CD4-positive, alpha-beta T cell treated with Interleukin-21 for 1 hour (primary cell): ENCODE data around the gene REXO2.
A peak's percentile ranks its signal among the peaks of the same experiment; 100 is the strongest.

ENCODE experiments used
- DNase-seq: peaks from one replicate; pipeline ENCODE4 v3.0.0-alpha.2; 2020

Gene REXO2

DNA sequence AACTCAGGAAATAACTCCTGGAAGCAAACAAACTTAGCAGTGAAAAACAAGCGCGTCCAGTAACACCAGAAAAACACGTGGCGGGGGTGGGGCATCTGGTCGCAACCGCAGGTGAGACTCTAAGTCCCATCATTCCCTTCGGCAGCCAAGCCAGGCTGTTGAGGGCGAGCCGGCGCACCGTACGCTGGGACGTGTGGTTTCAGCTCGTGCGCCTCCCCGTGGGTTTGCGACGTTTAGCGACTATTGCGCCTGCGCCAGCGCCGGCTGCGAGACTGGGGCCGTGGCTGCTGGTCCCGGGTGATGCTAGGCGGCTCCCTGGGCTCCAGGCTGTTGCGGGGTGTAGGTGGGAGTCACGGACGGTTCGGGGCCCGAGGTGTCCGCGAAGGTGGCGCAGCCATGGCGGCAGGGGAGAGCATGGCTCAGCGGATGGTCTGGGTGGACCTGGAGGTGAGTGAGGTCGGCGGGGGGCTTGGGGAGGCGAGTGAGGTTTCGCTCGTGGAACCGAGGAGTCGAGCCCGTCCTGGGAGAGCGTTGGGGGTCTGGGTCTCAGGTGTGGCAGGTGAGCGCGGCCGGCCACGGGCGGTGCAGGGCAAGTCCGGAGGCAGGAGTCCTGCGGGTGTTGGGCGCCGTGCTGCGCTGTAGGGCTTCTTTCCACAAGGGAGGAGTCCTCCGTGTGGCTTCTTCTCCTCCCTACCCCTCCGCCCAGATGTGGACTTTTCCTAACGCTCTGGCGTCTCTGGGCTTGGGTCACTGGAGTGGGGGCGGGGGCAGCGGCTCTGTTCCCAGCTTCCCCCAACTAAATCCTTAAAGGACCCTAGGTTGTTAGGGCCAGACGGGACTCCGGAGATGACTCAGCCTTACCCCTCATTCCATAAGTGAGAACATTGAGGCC is at the start of gene REXO2:
Gene REXO2 (plus strand): TSS at position 239 of the 892 bp plus-strand sequence. CDS start 62 bp downstream, at position 301.
- peak; percentile 95 for DNase-seq

DNA sequence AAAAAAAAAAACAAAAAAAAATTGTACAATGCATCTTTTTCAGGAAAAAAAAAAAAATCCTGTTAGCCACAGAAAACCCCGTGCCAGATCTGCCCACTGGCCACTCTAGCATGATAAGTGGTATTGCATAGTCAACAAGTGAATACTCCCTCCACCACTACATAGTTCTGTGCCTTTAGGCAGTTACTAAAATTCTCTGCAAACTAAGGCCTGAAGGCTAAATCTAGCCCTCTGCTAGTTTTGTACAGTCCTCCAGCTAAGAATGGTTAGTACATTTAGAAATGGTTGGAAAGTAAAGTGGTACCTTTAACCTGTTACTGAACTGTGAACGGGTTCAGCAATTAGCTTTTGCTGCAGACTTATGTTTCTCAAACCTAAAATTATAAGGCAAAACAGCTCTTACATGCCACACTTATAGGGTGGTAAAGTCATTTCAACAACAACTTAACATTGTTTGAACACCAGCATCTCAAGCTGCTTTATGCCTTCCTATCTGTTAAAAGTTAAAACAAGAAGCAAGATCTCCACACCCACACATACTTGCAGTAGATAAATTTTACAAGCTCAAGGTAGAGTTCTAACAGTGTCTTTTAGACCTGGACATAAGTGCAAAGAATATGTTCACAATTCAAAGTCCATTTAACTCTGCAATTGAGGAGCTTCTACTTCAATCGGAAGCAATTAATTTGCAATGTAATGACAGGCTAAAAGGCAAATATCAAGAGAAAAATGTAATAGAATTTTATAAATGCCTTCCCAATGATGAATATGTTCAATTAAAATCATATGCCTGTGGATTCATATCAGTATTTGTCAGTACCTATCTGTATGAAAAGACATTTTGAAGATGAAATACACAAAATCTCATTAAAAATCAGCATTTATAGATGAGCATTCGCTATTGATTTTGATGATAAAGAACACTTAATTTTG is 46.3 kb upstream of the REXO2 start:
- DNase-seq, result no peak

DNA sequence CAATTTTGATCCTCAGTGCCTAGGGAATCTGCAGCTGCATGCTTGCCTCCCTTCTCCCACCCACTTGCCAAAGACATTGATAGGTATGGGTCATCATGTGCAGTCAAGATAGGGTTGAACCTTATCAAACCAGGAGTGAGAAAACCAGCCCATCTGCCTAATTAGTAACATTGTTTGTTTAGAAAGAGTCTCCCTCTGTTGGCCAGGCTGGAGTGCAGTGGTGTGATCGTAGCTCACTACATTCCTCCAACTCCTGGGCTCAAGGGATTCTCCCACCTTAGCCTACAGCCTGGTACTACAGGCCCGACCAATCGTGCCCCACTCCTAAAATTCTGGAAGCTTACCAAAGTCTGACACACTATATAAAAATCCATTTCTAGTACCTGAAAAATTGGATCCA is 43.5 kb upstream of the REXO2 start:
- no peak for DNase-seq

DNA sequence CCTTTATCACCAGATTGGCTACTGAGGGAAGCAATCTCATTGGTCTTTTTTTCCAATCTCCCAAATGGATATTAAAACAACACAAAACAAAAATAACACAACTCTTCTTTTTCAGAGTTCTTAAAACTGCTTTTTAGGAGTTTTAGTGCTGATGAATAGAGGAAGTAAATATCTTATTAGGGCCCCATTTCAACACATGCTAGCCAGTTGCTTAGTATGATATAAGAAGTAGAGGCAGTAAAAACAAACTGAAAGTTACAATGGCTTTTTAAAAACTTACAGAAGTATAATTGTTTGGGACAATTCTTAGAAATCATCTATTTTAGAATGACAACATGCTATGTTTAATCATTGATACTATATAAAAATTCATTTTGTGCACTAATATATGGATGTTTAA is 42.4 kb upstream of the REXO2 start:
- DNase-seq, result no peak

DNA sequence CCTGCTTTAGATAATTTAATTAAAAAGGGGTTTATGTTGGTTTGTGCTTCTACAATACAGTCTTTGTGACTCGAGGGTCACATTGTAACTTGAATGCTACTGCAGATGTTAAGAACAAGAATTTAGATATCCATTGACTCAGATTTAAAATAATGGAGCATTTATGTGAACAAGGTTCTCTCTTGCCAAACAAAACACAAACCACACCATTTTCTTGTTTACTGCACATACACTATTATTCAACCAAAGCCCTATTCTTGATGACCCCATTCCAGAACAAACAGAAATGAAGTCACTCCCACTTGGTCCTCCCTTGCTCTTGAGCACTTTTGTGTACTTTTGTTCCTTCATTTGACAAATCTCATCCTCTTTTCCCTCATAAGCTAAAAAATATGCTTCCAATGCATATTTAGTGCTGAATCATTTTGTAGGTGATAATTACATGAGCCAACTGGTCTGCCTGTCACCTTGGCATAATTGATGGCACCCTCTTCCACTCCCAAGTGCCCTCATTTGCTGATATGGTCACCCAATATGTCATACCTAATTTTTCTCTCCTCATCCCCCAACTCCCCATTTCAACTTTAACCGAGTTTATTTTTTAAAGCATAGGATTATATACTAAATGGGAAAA is 41.8 kb upstream of the REXO2 start:
- DNase-seq, result no peak

DNA sequence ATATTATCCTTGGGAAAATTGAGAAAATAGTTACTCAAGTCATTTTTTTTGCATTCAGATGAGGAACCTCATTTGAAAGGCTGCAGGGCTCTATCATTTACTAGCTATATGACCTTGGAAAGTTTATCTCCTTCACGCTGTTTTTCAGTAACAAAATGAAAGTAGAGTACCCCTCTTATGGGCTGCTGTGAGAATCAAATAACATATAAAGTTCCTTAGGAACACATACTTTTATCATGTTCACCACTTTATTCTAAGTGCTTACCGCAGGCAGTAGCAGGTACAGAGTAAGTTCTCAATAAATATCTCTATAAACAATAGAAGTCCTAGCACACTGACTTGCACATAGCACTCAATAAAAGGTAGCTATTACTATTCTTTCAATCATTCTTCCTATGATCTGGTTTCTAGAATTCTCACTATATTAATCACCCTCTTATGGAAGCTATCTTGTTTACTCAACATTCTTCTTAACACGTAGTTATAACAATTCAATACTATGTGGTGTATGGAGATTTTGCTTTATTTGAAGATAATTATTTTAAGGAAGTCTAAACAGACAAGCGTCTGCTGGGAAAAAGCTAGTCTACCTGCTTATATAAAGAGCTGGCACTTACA is 40.9 kb upstream of the REXO2 start:
- no peak for DNase-seq

DNA sequence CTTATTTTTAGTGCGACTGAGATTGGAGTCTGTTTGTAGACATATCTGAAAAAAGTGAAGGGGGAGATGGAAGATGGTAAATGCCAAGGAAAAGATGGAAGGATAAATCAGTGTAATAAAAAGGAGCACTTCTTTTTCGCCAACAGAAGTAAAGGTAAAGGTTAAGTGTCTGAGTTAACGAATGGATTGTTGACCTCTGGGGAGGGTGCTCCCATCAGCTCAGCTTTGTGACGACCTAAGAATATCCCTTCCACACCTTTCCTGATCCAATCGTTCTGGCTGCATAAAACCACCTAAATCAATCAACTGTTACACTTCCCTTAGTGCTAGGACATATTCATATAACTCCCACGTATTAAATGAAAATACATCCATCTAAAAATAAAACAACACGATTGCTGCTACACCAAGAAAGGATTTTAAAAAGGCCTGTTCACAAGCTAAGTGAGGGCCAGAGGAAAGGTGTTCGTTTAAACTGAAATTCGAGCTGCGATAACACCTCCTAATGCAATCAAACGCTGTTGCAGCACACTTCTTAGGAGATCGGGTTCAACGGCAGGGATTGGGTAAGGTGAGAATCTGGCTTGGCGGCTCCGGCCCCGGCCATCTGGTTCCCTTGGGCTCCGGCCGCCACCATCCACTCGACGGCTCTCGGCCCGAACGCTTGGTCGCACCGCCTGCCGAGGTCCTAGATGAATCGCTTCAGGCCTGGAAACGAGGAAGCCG is 39.6 kb upstream of the REXO2 start:
- DNase-seq, result no peak

DNA sequence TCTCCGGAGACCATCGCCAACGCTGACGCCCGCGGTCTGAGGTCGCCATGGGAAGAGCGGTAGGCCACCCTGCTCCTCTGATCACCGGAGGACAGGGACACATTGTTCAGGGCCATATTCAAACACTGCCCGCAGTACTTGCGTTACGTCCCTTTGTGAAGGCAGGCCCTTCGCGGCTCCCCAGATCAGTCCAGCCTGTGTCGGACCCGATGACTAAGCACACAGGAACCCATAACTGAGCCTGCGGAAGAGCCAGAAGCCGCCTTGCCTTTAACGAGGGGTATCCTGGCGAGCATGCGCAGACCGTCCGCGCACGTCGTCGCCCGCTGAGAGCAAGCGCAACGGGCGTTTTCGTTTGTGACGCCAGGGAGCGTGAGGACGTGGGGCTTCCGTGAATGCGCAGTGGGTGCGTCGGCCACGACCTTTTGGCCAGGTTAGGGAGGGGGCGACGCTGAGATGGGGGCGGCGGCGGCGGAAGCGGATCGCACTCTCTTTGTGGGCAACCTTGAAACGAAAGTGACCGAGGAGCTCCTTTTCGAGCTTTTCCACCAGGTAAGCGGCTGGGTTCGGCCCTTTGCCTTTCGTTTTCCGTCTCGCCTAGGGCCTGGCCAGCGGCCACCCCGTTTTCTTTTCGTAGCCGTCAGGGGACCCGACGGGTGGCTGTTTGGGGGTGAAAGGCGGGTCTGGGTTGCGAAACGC is 38.9 kb upstream of the REXO2 start, which contains the start of the genes C11orf71 and RBM7:
Gene C11orf71 (minus strand): TSS at position 296 of the 699 bp plus-strand sequence. CDS start 180 bp downstream, at position 116.
Gene RBM7 (plus strand): TSS at position 451 of the 699 bp plus-strand sequence. CDS start 6 bp downstream, at position 457.
- DNase-seq, result peak; percentile 98

DNA sequence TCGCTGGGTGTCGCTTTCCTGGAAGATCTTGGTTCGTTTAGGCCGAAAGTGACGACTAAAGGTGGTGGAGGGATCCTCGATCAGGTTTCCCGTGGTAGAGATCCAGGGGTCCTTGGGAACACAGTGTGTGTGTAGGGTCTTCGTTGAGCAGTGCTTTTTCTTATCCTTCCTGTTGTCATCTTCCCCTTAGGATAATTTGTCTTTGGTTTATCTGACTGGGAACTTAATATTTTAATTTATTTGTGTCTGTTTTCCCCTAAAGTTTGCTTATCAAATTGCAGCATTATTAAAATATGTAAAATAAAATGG is 38.4 kb upstream of the REXO2 start:
- DNase-seq, result no peak

DNA sequence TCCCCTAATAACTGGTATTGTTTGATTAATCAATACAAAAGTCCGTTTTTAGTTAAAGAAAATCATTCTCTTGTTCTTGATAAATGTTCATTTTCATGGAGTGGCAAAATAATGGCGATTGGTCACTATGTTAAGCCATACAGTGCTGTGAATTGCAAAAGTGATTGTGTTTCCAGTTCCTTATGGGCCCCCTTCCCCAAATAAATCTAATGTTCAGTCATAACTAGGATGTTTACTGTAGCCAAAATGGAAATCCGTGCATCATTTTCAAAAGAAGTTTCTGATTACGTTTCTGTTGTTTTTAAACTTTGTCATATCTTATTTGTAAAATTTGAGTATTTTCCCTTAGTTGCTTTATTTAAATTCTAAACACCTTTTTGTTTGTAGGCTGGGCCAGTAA is 38.0 kb upstream of the REXO2 start:
- DNase-seq, result no peak

DNA sequence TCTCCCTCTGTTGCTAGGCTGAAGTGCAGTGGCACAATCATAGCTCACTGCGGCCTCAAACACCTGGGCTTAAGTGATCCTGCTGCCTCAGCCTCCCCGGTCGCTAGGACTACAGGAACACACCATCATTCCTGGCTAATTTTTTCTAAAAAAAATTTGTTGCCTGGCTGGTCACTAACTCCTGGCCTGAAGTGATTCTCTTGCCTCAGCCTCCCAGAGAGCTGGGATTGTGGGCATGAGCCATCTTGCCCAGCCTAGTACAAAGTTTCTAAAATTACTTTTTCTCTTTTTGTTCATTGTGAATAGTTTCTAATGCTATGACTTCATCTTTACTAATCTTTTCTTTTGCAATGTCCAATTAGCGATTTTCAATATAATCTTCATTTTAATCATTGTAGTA is 26.3 kb upstream of the REXO2 start:
- no peak for DNase-seq

DNA sequence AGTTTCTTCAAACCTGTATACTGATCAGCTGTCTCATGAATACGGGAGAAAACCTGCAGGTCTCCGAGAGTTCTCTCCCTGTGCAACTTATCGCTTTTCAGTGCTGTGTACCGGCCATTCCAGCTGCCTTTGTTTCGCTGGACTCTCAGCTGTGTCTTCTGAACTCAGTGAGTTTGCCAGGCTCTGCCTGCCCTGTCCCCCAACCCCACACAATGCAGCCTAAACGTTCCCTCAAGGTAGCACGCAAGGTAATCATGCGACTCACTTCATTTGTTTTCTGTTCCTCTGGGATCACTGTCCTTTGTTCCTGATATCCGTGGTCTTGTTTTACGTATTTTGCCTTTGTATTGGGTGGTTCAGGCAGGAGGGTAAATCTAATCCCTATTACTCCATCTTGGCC is 25.3 kb upstream of the REXO2 start:
- DNase-seq, result no peak

DNA sequence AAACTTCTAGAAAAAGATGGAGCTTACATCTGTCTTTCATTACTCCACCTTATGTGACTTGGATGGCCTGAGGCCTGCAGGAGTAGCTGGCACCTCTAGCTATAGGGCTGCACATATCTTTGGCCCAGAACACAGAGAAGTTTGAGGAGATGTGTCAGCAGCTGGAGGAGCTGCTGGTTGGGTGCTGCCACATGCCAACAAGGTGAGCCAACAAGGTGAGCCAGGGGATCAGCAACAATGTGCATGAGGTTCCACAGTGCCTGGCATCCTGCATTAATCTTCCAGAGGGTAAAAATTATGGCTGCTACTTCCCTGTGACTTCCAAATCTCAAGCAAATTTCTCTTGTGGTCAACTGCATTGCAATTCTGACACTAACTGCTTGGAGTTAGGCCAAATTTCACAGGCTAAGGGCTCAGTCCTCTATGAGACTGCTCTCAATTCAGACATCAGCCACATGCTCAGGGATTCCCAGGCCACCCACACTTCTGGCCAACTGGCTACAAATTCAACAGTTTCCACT is 22.8 kb upstream of the REXO2 start:
- no peak for DNase-seq

DNA sequence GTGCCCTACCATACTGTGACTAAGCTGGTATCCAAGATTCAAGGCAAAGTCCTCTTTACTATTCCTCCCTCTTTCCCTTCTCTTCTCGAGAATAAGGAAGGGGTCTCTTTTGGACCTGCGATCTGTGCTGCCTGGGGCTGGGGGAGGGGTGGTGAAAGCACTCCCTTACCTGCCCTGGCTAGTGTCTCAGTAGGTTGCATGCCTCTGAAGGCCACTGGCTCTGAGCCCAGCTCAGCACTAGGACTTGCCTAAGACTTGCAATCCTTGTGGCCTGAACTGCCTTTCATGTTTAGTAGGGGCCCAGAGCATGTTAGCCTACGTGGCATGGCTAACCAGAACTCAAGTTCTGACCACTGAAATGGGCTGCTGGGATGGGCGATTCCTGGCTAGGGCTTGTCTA is 13.0 kb upstream of the REXO2 start:
- no peak for DNase-seq

DNA sequence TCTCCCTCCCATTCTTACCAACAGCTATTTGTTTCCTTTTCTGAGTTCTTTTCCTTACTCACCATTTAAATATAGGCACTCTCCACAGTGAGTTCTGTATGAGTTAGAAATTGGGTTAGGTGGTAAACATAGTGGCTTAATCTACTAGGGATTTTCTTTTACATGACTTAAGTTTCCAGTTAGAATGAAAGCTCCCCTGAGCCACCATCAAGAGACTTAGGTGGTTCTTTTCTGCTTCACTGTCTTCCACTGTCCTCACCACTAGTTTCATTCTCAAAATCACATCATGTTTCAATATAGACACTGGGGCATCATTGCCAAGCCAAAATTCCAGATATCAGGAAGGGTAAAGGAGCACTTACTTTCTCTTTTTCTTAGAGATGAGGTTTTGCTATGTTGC is 9.0 kb upstream of the REXO2 start:
- DNase-seq, result no peak

DNA sequence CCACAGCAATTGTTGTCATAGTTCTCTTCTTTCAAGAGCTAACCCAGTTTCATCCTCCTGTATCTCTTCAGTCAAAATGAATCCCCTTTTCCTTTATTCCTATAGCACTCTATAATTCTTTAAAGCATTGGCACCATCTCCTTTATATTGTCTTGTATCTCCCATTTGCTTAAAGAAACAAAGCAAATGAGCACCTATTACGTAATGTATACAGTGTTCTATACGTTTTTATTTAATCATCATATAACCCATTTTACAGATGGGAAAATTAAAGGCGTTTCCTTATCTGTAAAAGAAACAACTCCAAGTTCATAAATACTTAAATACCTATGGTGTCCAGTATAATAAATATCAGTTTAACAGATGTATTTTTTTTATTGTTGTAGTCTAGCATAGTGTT is 6.4 kb upstream of the REXO2 start:
- no peak for DNase-seq

DNA sequence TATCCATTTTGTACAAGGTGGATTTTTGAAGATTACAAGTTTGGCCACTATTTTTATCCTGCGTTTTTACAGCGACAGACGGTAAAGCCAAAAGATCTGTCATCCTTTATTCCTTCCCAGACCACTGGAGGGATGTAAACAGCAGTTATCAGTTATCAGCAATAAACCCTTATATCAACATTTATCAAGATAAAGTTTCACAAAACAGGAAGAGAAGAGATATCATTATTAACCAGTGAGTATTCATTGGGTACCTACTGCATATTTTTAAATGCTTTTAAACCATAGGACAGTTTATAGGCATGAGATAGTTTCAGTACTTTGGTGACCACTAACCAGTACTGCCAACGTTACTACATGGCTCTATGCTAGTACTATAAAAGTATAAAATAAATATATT is 5.9 kb upstream of the REXO2 start:
- no peak for DNase-seq

DNA sequence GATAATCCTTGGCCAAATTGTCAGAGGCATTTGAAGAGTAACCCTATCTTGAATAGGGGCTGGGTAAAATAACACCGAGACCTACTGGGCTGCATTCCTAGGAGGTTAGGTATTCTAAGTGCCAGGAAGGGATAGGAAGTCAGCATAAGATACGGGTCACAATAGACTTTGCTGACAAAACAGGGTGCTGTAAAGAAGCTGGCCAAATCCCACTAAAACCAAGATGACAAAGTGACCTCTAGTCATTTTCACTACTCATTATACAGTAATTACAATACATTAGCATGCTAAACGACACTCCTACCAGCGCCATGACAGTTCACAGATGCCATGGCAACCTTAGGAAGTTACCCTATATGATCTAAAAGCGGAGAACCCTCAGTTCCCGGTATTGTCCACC is 964 bp upstream of the REXO2 start:
- no peak for DNase-seq

DNA sequence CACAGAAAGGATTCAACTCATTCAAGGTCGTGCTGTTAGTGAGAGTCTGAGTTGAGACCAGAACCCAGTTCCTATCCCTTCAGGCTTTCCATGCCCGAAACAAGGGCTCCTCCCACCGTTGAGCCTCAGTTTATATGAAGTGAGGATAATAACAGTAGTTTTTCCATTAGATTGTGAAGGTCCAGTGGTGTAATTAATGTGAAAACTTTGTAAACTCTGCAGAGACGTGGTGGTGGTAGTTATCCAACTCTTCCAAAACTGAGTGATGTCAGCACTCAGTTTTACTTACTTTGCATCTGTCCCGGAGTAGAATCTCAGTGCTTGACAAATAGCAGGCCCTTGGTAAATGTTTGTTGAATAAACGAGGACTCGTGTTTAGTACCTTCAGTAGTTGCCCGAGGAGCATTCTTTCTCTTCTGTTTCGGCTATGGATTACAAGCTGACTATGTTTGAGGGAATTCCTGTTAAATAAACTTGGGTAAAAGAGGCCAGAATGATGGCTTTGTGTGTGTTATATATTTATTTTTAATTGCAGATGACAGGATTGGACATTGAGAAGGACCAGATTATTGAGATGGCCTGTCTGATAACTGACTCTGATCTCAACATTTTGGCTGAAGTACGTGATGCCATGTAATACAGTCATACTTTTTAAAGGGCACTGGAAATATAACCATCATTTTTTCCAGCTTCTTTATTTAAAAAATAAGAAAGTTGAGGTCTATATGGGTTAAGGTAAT is 1.0 kb downstream of the REXO2 start:
- no peak for DNase-seq

DNA sequence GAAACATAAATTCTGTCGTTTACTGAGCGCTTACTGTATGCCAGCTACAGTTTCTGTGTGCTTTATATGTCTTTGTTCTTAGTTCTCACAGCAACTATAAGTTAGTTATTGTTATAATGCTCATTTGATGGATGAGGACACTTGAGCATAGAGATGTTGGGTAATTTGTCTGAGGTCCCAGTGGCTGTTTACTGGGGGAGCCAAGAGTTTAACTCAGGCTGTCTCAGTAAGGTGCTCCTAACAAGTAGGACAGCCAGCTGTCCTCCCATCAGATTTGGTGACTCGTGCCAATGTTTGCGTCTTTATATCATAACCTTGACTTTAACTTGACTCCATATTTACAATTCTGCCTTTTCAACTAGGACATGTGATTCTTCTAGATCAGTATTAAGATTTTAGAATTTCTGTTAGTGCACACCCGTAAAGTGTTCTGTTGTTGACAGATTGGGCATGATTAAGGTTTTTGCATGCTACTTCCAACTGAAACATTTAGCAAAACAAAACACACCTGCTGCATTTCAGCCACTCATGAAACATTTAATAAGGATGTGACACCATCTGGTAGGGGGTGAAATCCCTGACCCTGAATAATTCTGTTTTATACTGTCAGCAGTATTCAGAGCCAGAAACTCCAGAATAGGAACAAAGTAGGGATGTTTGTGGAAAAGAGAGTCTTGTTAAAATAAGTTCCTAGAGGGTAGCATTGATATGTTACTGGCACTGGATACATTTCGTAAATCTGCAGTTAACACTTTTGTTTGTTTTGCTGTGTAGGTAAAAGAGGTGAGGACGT is 1.9 kb downstream of the REXO2 start:
- no peak for DNase-seq
